ENCODE data around the gene PIEZO2.

DNA sequence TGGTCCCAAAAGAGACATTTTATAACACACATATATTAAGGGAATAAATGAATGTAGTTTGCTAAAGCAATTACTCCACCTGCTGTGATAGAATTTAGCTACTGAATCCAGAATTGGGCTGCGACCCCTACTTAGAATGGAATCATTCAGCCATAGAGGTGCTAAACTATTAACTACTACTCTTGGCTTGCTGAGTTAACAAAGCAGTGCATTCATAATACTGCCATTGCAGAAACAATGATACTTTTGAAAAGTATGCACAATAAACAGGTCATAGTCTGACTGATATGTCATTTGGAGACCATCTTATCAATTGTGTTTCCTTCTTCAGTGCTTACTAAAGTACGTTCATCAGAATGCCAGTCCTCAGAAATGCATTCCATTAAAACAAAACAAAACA, 273.6 kb downstream of the PIEZO2 start:
- no peak for TF ChIP-seq CTCF (conservative IDR thresholded peaks at IDR 0.05)
- TF ChIP-seq ZFX (IDR thresholded peaks at IDR 0.05), result no peak

Data from C4-2B (cell line).